GM18498 (cell line): ENCODE results near the gene LPP.
"Not testable (repeated sequence)": the region's sequence is repeated elsewhere in the genome, so short reads cannot be mapped to it uniquely, and the experiment has no call there.

Experiments
- ATAC-seq: cut with Tn5 transposase; IDR thresholded peaks from one replicate; pipeline ENCODE4 v1.9.1; 2021; ENCODE audit warnings: mild to moderate bottlenecking, moderate library complexity; ENCODE audit not compliant: unreplicated experiment

Gene LPP

GRCh38 chr3:188154014-188154808, at the start of gene LPP:
TSS of gene LPP (plus strand) at chr3:188154157. CDS start at chr3:188406121, 251,964 bp downstream.
- ATAC-seq = peak; percentile 93

GRCh38 chr3:188106006-188106405, 48.0 kb upstream of the LPP start:
- no peak for ATAC-seq

GRCh38 chr3:188106454-188106853, 47.5 kb upstream of the LPP start:
- ATAC-seq = no peak

GRCh38 chr3:188106887-188107830, 46.8 kb upstream of the LPP start:
- no peak for ATAC-seq

GRCh38 chr3:188108703-188109412, 45.1 kb upstream of the LPP start:
- ATAC-seq = no peak

GRCh38 chr3:188111002-188111584, 42.9 kb upstream of the LPP start:
- no peak for ATAC-seq

GRCh38 chr3:188113756-188114155, 40.2 kb upstream of the LPP start:
- no peak for ATAC-seq

GRCh38 chr3:188119846-188120245, 34.1 kb upstream of the LPP start:
- ATAC-seq = no peak

GRCh38 chr3:188122571-188123169, 31.3 kb upstream of the LPP start:
- ATAC-seq = no peak

- ATAC-seq = no peak
These were observed 30.6 kb upstream of the LPP start for GRCh38 chr3:188123170-188123905.

- no peak for ATAC-seq
These were observed 29.8 kb upstream of the LPP start for GRCh38 chr3:188124184-188124583.

- no peak for ATAC-seq
These were observed 28.9 kb upstream of the LPP start for GRCh38 chr3:188125076-188125475.

- ATAC-seq = no peak
These were observed 27.7 kb upstream of the LPP start for GRCh38 chr3:188126276-188126675.

- ATAC-seq = no peak
These were observed 27.0 kb upstream of the LPP start for GRCh38 chr3:188126934-188127333.

GRCh38 chr3:188128905-188129304, 25.1 kb upstream of the LPP start:
- ATAC-seq = no peak

- ATAC-seq = not testable (repeated sequence)
These were observed 22.9 kb upstream of the LPP start for GRCh38 chr3:188131023-188131422.

- no peak for ATAC-seq
These were observed 20.7 kb upstream of the LPP start for GRCh38 chr3:188133219-188133618.

GRCh38 chr3:188133646-188134045, 20.3 kb upstream of the LPP start:
- ATAC-seq = no peak

GRCh38 chr3:188134079-188134478, 19.9 kb upstream of the LPP start:
- no peak for ATAC-seq

GRCh38 chr3:188134856-188135255, 19.1 kb upstream of the LPP start:
- no peak for ATAC-seq
